ENCODE data around the gene IFT80.
"Not testable (repeated sequence)": the region's sequence is repeated elsewhere in the genome, so short reads cannot be mapped to it uniquely, and the experiment has no call there.

The IFT80 gene

DNA sequence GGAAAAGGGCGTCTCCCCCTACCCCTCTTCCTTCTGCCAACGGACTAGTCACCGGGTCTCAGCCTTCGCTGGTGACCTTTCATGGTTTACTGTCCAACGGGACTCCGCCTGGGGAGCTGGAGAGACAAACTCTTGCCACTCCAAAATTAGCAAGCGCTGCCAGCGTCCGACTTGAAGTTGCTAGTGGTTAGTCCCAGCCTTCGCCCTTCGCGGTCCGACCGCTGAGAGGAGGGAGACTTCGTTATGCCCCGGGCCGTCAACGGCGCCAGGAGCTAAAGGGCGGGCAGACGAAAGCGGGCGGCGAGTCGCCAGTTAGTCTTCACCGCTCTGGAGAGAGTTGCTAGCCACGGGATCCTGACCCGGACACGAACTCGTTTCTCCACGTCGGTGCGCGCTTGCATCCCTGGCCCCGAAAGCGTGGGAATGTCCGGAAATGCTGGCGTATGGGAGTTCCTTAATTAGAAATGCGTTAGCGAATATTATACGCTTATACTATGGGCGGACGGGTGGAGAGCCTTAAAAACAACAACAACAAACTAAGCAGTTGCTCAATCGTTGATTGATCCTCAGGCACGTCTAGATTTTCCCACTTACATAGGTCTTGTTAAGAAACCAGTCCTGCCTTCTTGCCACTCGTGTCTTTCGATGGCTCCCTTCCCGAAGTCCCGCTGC, 1.1 kb upstream of the IFT80 start:
- DNase-seq: peak; percentile 37

DNA sequence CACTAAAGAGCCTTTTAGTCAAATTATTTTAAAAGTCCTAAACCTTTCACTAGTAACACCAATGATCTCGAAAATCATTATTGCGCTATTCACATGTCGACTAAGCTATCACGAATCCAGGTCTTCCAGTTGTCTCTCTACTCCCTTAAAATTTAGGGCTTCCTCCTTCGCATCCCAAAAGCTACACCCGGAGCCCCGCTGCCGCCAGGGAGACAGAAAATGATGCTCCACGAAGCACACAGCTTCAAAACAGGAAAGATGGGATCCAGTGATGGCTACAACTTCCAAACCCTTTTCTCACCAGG, 253 bp downstream of the IFT80 start:
- DNase-seq: no peak

DNA sequence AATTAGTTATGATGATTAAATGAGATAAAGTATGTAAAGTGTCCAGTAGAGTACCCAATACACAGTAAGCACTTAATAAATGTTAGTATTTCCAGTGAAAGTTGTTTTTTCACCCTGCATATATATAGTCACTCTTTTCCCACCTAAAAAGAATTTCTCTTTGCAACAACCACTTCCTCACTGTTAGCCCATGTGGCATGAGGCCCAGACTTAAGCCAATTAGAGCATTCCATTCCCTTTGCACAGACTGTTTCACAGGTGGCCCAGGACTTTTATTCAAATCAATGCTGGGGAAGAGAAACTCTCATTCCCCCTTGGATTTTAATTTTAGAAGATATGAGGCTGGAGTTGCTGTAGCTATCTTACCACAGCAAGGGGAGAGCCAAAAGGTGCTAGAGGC, 3.7 kb downstream of the IFT80 start:
- DNase-seq: no peak

DNA sequence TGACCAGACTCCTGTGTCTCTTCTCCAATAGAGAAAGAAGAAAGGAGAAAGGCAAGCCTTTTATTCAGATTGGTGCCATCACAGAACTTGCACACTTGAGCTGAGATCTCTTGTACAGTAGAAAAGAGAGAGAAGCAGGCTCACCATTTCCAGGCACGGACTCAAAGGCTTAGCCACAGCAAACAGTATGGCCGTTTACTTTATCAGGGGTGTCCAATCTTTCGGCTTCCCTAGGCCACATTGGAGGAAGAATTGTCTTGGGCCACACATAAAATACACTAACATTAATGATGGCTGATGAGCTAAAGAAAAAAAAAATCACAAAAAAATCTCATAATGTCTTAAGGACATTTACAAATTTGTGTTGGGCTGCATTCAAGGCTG, 5.0 kb downstream of the IFT80 start:
- no peak for DNase-seq

DNA sequence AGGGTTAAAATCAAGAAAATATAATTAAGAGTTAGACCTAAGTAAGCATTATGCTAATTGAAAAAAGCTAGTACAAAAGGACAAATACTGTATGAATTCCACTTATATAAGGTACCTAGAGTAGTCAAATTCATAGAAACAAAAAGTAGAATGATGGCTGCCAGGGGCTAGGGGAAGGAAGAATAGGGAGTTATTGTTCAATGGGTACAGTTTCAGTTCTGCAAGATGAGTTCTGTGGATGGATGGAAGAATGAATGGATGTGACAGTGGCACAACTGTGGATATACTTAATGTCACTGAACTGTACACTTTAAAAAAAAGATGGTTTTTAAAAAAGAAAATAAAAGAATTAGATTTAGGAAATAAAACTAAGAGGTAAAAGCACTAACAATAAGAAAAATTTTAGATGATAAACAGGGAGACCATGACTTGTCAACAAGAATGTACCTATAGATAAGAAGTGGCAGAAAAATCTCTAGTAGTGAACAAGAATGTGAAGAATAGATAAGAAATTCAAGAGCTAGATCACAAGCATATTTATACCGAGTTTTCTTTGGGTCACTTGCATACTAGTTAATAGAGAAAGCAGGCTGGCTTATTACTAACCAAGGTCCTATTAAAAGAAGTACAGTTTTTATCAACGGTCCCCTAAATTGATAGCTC, 5.5 kb downstream of the IFT80 start:
- no peak for DNase-seq

DNA sequence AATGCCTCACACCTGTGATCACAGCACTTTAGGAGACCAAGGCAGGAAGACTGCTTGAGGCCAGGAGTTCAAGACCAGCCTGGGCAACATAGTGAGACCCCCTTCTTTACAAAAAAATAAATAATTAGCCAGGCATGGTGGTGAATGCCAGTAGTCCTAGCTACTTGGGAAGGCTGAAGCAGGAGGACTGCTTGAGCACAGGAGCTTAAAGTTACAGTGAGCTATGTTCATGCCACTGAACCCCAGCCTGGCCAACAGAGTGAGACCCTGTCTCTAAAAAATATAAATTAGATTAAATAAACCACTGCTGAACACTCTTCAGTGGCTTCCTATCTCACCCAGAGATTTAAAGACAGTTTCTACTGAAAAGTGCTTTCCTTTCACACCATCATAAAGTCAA, 6.2 kb downstream of the IFT80 start:
- DNase-seq: no peak

DNA sequence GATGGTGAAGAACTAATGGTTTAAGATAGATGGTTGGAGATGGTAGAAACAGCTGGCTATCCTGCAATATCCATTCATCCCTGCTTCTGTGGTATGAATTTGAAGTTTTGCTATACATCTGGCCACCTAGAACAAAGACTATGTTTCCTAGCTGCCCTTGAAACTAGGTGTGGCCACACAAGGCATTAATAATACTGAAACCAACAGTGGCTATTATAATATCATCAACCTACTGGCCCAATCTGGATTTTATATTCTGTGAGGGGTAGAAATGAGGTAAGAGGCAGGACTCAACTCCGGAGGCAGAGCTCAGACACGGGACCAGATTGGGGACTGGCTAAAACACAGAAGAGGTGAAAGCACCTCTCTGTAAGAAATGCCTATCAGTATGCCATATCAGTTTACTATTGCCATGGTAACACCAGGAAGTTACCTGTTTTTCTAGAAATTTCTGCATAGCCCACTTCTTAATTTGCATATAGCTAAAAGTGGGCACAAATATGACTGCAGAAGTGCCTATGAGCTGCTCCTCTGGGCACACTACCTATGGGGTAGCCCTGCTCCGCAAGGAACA, 8.4 kb downstream of the IFT80 start:
- DNase-seq: no peak

DNA sequence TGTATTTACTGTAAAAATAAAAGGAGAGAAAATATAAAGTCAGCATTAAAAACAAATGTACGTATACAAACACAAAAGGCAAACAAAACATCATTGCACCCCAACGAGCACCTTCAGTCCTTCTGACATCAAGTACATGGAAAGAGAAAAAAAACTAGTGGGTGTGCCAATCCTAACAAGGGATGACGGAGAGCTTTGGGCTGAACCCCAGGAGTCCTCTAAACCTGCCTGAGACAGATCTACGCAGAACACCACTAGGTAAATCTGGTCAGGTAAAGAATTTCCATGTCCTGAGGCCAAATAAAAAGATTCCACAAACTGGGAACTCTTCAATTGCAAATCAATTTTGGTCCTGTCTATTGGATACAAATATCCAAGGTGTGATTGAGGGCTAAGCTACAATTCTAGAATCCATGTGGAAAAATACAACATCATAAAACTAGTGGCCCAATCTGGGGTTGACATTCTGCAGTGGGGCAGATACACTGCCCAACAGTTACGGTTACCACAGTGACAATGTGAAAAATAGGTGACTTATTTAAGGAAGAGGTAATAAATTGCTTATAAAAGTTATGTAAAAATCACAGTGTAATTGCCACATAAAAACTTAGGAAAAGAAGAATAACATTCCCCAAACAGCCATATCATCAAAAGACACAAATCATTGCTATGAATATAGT, 14.2 kb downstream of the IFT80 start:
- no peak for DNase-seq

DNA sequence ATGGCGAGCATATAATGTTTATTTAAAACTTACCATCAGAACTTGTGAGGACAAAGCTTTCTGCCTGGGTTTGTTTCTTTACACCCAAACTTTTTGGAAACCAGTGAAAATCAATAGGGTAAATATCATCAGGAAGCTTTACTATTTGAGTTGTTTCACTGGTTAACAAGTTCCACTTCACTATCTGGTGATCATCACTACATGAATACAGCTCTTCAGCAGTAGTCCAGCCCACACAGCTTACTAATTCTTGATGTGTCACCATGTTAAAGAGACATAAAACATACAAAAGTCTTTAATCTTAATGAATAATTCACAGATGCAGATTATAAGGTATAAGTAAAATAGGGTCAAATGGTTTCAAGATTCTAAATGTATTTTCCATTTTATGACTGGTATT, 17.6 kb downstream of the IFT80 start:
- DNase-seq: no peak

DNA sequence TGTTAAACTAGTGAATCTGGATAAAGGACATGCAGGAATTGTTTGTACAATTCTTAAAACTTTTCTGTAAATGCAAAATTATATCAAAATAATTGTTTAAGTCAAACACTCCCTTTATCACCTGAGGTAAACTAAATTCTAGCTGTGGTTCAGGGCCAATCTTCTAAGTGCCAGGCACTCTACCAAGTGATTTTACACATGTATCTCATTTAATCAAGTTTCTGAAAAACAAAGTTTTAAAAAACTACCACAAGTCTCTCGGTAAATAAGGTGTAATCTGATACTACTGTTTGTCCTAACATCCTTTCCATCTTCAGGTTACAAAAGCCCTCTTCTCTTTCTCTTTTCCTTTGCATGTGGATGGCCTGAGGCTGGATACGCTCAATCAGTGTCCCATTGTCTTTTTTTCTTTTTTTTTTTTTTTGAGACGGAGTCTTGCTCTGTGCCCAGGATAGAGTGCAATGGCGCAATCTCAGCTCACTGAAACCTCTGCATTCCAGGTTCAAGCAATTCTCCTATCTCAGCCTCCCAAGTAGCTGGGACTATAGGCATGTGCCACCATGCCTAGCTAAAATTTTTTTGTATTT, 19.3 kb downstream of the IFT80 start:
- DNase-seq: no peak

DNA sequence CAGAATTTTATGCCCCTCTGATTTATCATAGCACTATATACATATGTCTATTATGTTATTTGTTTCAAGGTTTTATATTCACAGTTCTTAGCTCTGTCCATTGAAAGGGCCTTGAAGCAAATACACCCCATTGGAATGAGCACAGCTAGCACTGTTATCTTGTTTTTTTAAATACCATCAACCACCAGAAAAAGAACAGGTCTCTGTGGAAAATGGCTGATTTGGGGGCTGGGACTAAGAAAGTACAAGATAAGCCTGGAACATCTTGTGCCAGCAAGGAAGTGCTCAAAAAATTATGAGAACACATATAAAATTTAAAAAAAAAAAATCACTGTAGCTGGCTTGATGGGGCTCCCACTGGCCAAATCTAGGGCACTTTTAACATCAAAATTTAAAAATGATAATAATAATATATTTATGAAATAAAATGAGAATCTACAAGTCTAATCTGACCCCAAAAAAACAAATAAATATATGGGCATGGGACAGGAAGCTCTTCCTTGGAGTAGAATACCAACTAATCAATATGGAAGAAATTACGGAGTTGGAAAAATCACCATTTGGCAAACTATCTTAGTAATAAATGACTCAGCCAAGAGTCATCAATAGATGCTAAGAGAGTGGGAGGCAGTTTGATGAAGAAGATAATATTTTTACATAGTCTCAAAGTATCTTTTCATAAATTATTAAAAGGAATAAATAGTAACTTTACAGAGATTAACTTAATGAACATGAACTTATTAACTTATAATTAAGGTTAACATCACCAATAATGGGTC, 20.5 kb downstream of the IFT80 start:
- DNase-seq: no peak

DNA sequence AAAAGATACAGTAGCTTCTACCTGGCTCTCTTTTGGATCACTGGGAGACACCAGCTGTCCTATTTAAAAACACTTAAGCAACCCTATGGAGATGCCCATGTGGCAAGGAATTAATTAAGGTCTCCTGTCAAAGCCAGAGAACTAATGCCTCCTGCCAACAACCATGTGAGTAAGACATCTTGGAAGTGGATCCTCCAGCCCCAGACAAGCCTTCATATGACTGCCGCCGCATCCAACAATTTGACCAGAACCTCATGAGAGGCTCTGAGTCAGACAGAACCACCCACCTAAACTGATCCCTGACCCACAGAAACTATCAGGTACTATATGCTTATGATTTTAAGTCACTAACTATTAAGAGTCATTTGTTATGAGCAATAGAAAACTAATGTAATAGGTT, 22.3 kb downstream of the IFT80 start:
- no peak for DNase-seq

DNA sequence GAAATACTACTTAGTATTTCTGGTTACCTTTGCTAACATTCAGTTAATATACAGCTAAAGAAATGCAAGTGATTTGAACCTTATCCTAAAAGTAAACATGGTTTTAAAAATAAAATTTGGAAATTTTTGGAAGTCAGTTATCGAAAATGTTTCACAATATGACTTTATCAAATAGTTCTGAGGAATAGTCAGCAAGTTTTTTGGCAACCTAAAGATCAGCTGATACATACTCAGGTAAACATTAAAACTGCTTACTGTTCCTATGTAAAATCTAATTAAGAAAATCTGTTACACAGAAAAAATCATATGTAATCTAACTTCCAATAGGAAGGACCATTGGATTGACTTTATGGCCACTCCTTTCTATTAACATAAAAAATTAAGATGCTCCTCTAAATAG, 24.1 kb downstream of the IFT80 start:
- DNase-seq: no peak

DNA sequence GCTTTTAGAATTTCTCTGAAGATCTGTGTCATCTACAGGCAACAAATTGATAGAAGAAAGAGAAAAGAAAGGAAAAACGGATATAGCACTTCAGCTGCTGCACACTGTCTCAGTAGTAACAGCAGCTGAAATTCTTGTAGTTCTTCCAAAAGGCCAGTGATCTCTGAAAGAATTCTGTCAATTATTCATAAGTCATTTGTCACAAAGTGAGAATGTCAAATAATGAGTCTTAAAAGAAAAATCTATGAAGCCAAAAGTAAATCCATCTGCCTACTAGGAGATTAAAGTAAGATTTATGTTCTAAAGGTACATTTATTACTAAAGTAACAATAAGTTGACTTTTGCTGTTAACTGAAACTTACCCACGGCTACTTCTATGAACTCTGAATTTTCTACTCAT, 24.6 kb downstream of the IFT80 start:
- DNase-seq: no peak

DNA sequence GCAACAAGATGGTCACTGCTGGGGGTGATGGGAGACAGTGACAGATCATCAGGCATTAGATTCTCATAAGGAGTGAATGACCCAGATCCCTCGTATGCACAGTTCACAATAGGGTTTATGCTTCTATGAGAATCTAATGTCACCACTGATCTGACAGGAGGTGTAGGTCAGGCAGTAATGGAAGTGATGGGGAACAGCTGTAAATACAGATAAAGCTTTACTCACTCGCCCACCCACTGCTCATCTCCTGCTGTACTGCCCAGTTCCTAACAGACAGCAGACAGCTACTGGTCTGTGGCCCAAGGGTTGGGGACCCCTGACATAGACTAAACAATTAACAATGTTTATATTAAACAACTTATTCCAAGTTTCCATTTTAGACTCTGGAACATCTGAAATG, 25.4 kb downstream of the IFT80 start:
- DNase-seq: no peak

DNA sequence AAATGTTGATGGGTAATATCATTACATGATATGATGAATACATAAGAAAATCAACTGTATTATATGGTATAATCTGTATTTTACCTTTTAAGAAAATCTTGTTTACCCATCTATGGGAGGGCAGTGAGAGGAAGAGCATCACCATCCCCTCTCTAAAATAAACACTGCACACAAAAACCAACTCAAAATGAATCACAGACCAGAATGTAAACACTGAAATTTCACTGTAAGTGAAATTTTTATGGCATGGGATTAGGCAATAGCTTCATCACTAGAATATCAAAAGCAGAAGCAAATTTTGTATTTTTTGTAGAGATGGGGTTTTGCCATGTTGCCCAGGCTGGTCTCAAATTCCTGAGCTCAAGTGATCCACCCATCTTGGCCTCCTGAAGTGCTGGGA, 26.2 kb downstream of the IFT80 start:
- DNase-seq: no peak

DNA sequence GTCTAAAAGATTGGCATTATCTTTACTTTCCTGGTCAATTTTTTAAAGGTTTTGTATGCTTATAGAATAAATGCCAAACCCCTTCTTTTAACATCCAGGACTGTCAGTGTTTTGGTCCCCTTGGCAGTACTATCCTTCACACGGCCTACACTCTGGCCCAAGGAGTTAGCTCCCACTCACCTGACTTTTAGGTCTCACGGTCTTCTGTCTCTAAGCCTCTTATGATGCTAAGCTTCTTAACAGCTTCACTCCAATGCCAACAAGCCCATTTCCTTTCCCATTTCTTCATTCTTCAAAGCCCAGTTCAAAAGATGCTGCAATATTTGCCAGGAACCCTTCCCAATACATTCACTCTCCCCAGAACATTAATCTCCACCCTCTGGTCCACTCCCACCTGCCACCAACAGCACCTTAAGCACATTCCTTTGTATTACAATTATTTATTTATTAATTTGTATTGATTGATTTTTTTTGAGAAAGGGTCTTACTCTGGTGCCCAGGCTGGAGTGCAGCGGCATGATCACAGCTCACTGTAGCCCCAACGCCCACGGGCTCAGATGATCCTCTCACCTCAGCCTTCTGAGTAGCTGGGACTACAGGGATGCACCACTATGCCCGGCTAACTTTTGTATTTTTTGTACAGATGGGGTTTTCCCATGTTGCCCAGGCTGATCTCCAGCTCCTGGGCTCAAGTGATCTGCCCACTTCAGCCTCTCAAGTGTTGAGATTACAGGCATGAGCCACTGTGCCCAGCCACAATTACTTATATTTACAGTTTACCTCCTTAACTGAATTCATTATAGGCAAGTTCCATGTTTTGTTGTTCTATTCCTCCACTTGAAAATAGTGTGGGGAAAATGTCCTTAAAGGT, 27.8 kb downstream of the IFT80 start:
- DNase-seq: no peak

DNA sequence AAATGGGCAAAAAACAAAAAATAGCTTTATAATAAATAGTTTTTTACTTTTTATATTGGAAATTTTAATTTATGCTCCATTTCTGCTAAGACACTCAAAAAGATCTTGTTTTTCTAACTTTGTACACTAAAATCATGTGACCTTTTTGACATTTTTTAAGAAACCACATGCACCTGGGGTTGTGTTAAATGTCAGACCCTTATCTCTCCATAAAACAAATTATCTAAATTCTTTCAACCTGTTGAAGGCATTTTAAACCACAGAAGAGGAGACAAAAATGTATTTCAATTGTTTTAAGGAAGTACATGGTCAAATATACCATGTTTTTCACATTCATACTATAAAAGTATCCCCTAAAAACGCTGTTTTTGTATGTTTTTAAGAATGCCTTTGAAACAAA, 29.2 kb downstream of the IFT80 start:
- no peak for DNase-seq

DNA sequence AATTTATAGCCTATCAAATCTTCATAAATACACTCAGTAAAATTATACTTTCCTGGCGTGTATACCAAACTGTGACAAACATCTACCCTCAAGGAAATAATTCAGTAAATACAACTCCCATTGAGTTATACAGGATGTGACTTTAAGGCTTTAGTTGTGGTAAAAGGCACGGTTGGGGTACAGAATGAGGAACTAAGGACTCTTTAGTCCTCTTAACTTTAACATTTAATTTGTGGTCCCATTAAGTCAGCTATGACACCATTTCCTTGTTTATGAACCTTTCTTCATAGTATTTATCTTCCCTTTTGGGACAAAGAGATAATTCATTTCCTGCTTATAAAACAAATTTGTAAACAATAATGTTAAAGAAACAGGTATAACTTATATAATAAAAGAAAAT, 30.2 kb downstream of the IFT80 start:
- no peak for DNase-seq

DNA sequence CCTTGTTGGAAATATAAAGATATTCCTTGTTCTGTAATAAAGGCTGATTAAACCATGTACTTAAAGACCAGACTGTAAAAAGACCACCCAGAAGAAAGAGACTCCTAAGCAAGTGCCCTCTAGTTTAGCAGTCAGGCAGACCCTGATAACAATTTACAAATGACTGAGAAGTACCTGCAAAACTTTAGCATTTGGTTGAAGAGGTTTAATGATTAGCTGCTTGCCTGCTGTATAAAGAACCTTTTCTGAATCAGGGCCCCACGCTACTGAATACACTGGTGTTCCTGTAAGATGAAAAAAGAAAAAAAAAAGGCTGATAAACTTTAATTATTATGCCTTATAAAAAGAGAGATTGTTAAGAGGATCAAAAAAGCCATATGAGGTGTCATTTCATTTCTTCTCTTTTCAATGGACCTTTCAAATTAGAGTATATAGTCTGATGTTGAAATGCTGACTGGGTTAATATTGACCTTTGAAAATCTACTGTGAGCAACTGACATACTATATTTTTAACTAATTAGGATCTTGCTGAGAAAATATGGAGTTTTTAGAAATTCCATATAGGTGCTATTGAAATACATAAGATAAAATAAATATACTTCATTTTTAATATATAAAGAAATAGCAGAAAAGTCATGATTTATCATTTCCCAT, 33.0 kb downstream of the IFT80 start:
- no peak for DNase-seq

DNA sequence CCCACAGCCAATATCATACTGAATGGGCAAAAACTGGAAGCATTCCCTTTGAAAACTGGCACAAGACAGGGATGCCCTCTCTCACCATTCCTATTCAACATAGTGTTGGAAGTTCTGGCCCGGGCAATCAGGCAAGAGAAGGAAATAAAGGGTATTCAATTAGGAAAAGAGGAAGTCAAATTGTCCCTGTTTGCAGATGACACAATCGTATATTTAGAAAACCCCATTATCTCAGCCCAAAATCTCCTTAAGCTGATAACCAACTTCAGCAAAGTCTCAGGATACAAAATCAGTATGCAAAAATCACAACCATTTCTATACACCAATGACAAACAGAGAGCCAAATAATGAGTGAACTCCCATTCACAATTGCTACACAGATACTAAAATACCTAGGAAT, 36.1 kb downstream of the IFT80 start:
- not testable (repeated sequence) for DNase-seq

DNA sequence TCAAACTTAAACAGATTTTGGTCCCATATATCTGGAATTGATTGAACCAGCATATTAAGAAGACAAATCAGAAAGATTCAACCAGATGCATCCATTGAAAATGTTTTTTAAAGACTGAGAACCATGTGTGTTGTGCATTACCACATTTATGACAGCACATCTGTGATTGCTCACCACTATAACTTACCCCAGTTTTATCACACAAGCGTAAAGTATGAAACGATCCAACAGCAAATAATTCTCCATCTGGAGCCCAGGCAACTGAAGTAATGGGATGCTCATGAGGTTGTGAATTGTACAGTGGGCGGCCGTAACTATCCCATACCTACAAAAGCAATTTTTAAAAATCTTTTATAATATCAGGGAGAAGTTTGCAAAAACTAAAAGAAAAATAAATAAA, 43.2 kb downstream of the IFT80 start:
- DNase-seq: no peak
